Kidney epithelial cell (primary cell): Measurements from ENCODE around the gene TLX2. TPM values are rescaled to one million over a fixed set of nuclear protein-coding genes. Genes with fewer than 3 reads are reported as not detected.

Source experiments
- DNase-seq: peaks from one replicate; pipeline ENCODE4 v3.0.0-alpha.2; 2010; ENCODE audit warnings: low read depth
- H3K27me3 ChIP-seq: 2 replicates; pipeline ENCODE4 v1.6.0; 2011; ENCODE audit warnings: low read length; ENCODE audit not compliant: control insufficient read depth, insufficient read depth
- H3K36me3 ChIP-seq: 2 replicates; pipeline ENCODE4 v1.5.1; 2011; ENCODE audit warnings: low read length; ENCODE audit not compliant: control insufficient read depth, insufficient read depth
- H3K4me3 ChIP-seq: 2 replicates; pipeline ENCODE4 v1.5.1; 2011; ENCODE audit warnings: low read depth, mild to moderate bottlenecking, control low read depth, low read length
- CTCF ChIP-seq: IDR thresholded peaks from 2 replicates; pipeline ENCODE4 v1.5.1; 2011; ENCODE audit warnings: mild to moderate bottlenecking, moderate library complexity, low read length, control low read depth, inconsistent platforms; ENCODE audit not compliant: insufficient read depth, poor library complexity, severe bottlenecking
- total RNA-seq: library from RNA; depleted of rRNA; stranded (reverse); fragments of >200 nt; gene quantifications from 2 replicates; pipeline ENCODE4 v1.2.3, GENCODE V29; 2015

Gene TLX2
- total RNA-seq, 1 donor from 2014 or later, result not detected

- Histone ChIP-seq H3K27me3 (peaks cover 45% of the 10 kb centered on the region), H3K36me3 (no peaks in the 10 kb centered on the region), H3K4me3 (no peak overlapping the region)
- no peak for DNase-seq
- no peak for TF ChIP-seq CTCF
These were observed 4.0 kb upstream of the TLX2 start for GRCh38 chr2:74510272-74510671.

- H3K27me3 ChIP-seq, result peaks cover 56% of the 10 kb centered on the region
- no peak for TF ChIP-seq CTCF
- DNase-seq, result no peak
- no peak overlapping the region for H3K4me3 ChIP-seq
- no peaks in the 10 kb centered on the region for H3K36me3 ChIP-seq
These were observed 2.9 kb upstream of the TLX2 start for GRCh38 chr2:74511104-74511989.

DNA sequence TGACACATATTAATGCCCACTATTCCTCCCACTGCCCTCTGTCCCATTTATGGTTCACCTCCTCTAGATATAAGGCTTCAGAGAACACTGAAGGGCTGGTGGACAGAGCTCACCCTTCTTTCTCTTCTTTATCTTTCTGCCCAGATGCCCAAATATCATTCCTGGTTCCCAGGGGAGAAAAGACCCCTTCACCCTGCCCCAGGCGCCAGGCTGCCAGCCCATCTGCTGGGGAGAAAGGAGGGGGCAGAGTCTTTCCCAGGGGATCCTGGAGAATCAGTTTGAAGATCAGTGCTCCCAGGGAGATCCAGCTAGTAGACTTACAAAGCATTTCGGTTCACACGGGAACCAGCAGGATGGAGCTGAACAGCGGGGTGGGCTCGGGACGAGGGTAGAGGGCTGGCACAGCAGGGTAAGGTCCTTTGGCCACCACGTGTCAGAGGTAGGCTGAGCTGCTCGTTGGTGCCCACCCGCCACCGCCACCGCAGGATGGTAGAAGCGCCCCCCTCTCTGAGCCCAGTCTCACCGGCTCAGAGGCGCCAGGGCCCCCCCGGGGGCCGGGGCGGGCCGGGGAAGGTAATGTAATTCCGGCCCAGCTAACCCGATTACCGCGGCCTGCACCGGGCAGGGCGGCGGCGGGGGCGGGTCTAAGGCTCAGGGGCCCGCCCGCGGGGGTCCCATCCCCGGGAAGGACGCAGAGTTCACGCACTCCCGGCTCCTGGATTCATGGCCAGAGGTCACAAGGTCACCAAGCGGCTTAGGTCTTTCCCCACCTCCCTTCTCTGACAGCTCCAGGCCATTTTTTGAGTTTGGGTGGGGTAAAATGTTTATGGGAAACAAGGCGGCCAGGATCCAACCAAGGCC is 1.3 kb upstream of the TLX2 start:
- peaks cover 67% of the 10 kb centered on the region for H3K27me3 ChIP-seq

DNA sequence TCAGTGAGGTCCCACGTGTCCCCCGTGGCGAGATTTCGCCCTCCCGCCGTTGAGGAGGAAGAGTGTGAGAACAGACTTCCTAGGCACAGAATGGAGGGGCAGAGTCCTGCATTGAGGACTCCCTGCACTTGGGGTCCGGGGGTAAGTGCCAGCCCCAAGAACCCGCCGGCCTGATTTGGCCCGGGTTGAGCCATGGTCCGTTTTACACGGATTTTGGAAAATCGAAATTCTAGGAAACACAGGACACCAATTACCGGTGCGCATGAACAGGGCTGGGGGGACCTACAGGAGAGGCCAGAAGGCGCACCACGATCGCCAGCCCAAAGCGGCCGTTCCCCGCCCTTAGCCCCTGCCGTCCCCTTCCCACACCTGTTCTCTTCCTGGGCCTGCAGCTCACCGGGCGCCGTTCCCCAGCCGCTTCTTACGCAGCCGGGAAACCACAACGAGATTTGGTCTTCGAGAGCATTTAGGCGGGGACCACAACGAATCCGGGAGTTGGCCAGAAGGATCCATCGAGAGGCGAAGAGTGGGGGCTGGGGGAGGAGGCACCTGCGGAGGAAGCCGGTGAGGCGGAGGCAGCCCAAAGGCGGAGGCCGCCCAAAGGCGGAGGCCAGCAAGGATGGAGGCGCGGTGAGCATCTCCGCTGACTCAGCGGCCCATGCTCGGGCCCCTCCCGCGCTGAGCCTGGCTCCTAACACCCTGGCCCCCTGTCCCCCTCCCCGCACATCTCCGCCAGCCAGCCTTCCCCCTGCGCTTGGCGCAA is 464 bp upstream of the TLX2 start:
- TF ChIP-seq CTCF, result no peak
- peaks cover 73% of the 10 kb centered on the region for H3K27me3 ChIP-seq

More for the DNA sequence above, 1.3 kb upstream of the TLX2 start:
- no peak for DNase-seq
- no peaks in the 10 kb centered on the region for H3K36me3 ChIP-seq
- no peak overlapping the region for H3K4me3 ChIP-seq
- TF ChIP-seq CTCF, result no peak

GRCh38 chr2:74515271-74515980 is 1.2 kb downstream of the TLX2 start:
- Histone ChIP-seq H3K27me3 (peaks cover 71% of the 10 kb centered on the region), H3K4me3 (no peak overlapping the region), H3K36me3 (no peaks in the 10 kb centered on the region)
- TF ChIP-seq CTCF, result no peak
- DNase-seq, result no peak

More for the DNA sequence above, 464 bp upstream of the TLX2 start:
- H3K4me3 ChIP-seq, result no peak overlapping the region
- no peak for DNase-seq
- no peaks in the 10 kb centered on the region for H3K36me3 ChIP-seq
